ENCODE results near the gene PJVK.

DNA sequence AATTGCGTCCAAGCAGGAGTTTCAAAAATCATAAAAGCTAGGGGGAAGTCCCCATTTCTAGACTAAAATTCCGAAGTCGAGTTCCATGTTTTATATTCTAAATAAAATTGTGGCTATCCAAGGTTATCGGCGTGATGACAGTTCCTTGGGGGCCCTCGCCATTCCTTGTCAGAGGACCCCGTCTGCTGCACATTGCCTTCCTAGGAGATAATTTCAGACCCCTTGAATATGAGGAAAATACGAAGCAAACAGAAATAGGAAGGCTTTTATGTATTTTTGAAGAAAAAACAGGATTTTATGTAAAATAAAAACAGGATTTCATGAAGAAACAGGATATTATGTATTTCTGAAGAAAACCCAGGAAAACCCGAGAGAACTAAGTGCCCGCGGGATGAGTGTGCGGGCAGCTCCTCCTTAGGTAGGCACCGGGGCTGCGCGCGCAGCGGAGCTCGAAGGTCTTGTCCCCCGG is 28.6 kb downstream of the PJVK start:
- TF ChIP-seq, protein P1, sequence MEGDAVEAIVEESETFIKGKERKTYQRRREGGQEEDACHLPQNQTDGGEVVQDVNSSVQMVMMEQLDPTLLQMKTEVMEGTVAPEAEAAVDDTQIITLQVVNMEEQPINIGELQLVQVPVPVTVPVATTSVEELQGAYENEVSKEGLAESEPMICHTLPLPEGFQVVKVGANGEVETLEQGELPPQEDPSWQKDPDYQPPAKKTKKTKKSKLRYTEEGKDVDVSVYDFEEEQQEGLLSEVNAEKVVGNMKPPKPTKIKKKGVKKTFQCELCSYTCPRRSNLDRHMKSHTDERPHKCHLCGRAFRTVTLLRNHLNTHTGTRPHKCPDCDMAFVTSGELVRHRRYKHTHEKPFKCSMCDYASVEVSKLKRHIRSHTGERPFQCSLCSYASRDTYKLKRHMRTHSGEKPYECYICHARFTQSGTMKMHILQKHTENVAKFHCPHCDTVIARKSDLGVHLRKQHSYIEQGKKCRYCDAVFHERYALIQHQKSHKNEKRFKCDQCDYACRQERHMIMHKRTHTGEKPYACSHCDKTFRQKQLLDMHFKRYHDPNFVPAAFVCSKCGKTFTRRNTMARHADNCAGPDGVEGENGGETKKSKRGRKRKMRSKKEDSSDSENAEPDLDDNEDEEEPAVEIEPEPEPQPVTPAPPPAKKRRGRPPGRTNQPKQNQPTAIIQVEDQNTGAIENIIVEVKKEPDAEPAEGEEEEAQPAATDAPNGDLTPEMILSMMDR (IDR thresholded peaks at IDR 0.05; ENCODE audit: extremely low read depth in 1 of 2, insufficient read depth in 1 of 2, low read depth in 1 of 2, low read length in 2 of 2) = no peak
- no peak for TF ChIP-seq POLR2AphosphoS5 (IDR thresholded peaks at IDR 0.05; ENCODE audit: insufficient read depth, low read depth, low read length)
- no peak for TF ChIP-seq POLR2A (IDR thresholded peaks at IDR 0.05; ENCODE audit: low read depth, low read length)
- TF ChIP-seq MYC (IDR thresholded peaks at IDR 0.05; ENCODE audit: low read depth, low read length) = no peak
- no peak for TF ChIP-seq EZH2 (IDR thresholded peaks at IDR 0.05; ENCODE audit: borderline replicate concordance, low read depth, low read length, severe bottlenecking)
- no peak for TF ChIP-seq GATA2 (IDR thresholded peaks at IDR 0.05; ENCODE audit: insufficient read depth, insufficient read length, low read depth, low read length)
- TF ChIP-seq, protein P2, sequence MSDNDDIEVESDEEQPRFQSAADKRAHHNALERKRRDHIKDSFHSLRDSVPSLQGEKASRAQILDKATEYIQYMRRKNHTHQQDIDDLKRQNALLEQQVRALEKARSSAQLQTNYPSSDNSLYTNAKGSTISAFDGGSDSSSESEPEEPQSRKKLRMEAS (IDR thresholded peaks at IDR 0.05; ENCODE audit: insufficient read depth, insufficient read length) = no peak
